Activated naive CD4-positive, alpha-beta T cell treated with anti-CD3 and anti-CD28 coated beads for 36 hours (primary cell): ENCODE data around the gene METTL3. TPM values are rescaled to one million over a fixed set of nuclear protein-coding genes. Genes with fewer than 3 reads are reported as not detected.

Experiments used
- CTCF ChIA-PET: fragments of 350-600 bp; sonication (Branson Sonifier 250); formaldehyde crosslinking; loops from one replicate; lab custom pipeline; 2021; ENCODE audit warnings: antibody characterized with exemption; lab: Charles Lee
- DNase-seq: peaks from one replicate; pipeline ENCODE4 v3.0.0-alpha.2; 2020
- H3K27ac Mint-ChIP-seq: one replicate; pipeline ENCODE4 v1.8.0; 2021; ENCODE audit warnings: mild to moderate bottlenecking, mixed read lengths
- H3K27me3 Mint-ChIP-seq: one replicate; pipeline ENCODE4 v1.8.0; 2021; ENCODE audit warnings: low read depth, mixed read lengths
- H3K36me3 Mint-ChIP-seq: one replicate; pipeline ENCODE4 v1.8.0; 2021; ENCODE audit warnings: low read depth, mixed read lengths
- H3K4me1 Mint-ChIP-seq: one replicate; pipeline ENCODE4 v1.8.0; 2021; ENCODE audit warnings: low read depth, mixed read lengths
- H3K4me3 Mint-ChIP-seq: one replicate; pipeline ENCODE4 v1.8.0; 2021; ENCODE audit warnings: mild to moderate bottlenecking, moderate library complexity, mixed read lengths
- H3K9me3 Mint-ChIP-seq: one replicate; pipeline ENCODE4 v1.8.0; 2021; ENCODE audit warnings: mixed read lengths
- intact Hi-C: fragments of 100-400 bp; cut with micrococcal nuclease; formaldehyde crosslinking; loops from one replicate; pipeline ENCODE4 v1.15.1; 2023
- total RNA-seq, 2 experiments: library from RNA; stranded (reverse); gene quantifications; one replicate each; pipeline ENCODE4 v1.2.3, GENCODE V29; 2021

Gene METTL3
- total RNA-seq, 2 experiments from 2014 or later: 60.6 TPM

DNA sequence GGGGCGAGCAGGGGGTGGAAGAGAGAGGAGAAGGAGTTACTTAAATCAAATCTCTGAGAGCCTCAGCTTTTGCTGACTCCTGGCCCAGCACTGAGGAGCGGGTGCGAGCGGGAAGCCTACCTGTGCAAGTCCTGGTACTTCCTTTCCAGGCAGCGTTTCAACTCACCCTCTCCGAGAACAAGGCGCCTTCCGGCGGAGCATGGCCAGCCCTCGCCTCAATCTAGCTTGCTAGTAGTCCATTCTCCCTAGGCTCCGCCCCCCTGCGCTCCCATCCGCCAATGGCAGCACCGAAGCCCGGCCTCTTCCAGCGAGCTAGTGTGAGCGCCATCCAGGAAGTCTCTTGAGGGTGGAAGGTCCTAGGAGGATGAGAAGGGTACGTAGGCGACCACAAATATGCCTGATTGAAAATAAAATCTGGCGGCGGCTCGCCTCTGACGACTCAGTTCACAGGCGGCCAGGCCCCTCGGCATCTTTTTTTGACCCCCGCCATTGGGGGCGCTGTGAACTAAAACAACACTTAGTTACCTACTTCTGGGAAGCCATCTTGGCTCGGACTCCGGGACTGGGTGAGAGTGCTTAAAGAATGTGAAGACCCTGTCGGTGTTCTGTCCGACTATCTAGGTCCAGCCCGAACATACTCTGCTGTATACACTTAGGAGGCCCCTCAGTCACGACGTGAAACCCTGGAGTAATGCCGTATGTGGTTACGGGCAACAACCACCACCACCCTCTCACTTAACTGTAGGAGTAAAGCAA is 55.0 kb downstream of the METTL3 start, which contains the start of gene CHD8:
Gene CHD8 (minus strand): TSS at position 212 of the 756 bp plus-strand sequence. CDS start 24,480 bp downstream, outside the sequence.
- Mint-ChIP-seq H3K36me3 (peaks cover 17% of the 10 kb centered on the region), H3K9me3 (no peaks in the 10 kb centered on the region), H3K27me3 (no peaks in the 10 kb centered on the region), H3K27ac (peak within 1 kb of the TSS; percentile 98), H3K4me3 (peak within 1 kb of the TSS; percentile 91), H3K4me1 (peaks cover 37% of the 10 kb centered on the region)
- CTCF ChIA-PET: interaction anchor here (0.6 to 4.1 kb wide), 24 partner anchors 9 to 195 kb away, joined by 3 to 16 read pairs (median 4); partner anchors contain the start of genes METTL3, RAB2B and SUPT16H
- DNase-seq: peak; percentile 100
- intact Hi-C loops: loop anchor here (1.0 to 10.0 kb wide), 14 partner anchors 19 to 1099 kb away; partner anchors contain the start of genes ANG, HNRNPC, METTL3 and RNASE4

GRCh38 chr14:21455592-21455911 is 55.6 kb downstream of the METTL3 start:
- DNase-seq: no peak
- peaks cover 14% of the 10 kb centered on the region for H3K36me3 Mint-ChIP-seq
- CTCF ChIA-PET: interaction anchor here (0.6 to 4.1 kb wide), 19 partner anchors 10 to 195 kb away, joined by 3 to 16 read pairs (median 4); partner anchors contain the start of genes METTL3, RAB2B and SUPT16H
- H3K4me1 Mint-ChIP-seq: peaks cover 41% of the 10 kb centered on the region
- peak overlapping the region; percentile 91 for H3K4me3 Mint-ChIP-seq
- intact Hi-C loops: loop anchor here (5.0 to 10.0 kb wide), 3 partner anchors 771 to 1099 kb away; partner anchors contain the start of genes ANG and RNASE4
- H3K27me3 Mint-ChIP-seq: no peaks in the 10 kb centered on the region
- H3K27ac Mint-ChIP-seq: peak overlapping the region; percentile 98
- H3K9me3 Mint-ChIP-seq: no peaks in the 10 kb centered on the region

DNA sequence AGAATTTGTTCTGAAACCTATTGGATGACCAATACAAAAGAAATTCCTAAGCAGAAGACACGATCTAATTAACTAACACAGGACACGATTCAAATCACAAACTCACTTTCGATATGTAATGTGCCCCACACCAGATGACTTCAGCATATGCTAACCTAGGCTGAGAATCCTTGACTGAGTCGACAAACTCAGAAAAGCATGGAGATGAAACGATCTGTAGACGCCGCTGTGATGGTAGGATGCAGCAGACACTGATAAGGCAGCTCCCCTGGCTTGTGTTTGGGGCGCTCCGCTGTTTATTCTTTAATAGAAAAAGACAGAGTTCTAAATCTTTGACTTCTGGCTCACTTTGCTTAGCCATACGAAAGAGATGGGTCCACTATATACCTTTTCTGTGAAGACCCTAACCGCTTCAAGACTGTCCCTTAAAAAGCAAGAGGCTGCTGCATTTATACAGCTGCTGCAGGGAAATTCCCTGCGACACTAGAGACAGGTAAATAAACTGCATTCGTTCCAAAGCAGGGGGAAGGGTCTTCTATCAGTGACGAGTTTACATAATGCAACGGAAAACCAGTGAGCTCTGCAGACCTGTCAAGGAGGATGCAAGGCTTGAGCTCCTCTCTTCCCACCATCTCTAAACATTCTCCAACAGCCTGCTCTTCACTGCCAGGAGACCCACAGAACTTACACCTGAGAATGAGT is 56.1 kb downstream of the METTL3 start:
- H3K27me3 Mint-ChIP-seq: no peaks in the 10 kb centered on the region
- CTCF ChIA-PET: interaction anchor here (0.6 to 4.1 kb wide), 11 partner anchors 11 to 102 kb away, joined by 3 to 16 read pairs (median 5); partner anchors contain the start of genes METTL3, RAB2B and SUPT16H
- H3K27ac Mint-ChIP-seq: peak overlapping the region; percentile 98
- peaks cover 14% of the 10 kb centered on the region for H3K36me3 Mint-ChIP-seq
- H3K9me3 Mint-ChIP-seq: no peaks in the 10 kb centered on the region
- peak overlapping the region; percentile 91 for H3K4me3 Mint-ChIP-seq
- H3K4me1 Mint-ChIP-seq: peaks cover 47% of the 10 kb centered on the region
- intact Hi-C loops: loop anchor here (5.0 to 10.0 kb wide), 3 partner anchors 770 to 1100 kb away; partner anchors contain the start of genes ANG and RNASE4
- peak; percentile 23 for DNase-seq

GRCh38 chr14:21449899-21450216 is 61.3 kb downstream of the METTL3 start:
- CTCF ChIA-PET: interaction anchor here (0.6 to 1.8 kb wide), 3 partner anchors 17 to 179 kb away, joined by 3 to 5 read pairs (median 3); no protein-coding TSS in a partner anchor
- Mint-ChIP-seq H3K27ac (peak overlapping the region; percentile 85), H3K27me3 (no peaks in the 10 kb centered on the region), H3K4me1 (peaks cover 72% of the 10 kb centered on the region), H3K36me3 (peaks cover 18% of the 10 kb centered on the region), H3K9me3 (no peaks in the 10 kb centered on the region), H3K4me3 (no peak overlapping the region)
- intact Hi-C loops: loop anchor here (1.0 to 10.0 kb wide), 4 partner anchors 36 to 1105 kb away; partner anchors contain the start of genes ANG and RNASE4
- no peak for DNase-seq

Other genes with a start within 250 kb of the METTL3 start
- 1,000 to 10,000 TPM; 1,252 to 1,377 TPM for gene HNRNPC, start 241.9 kb downstream of the METTL3 start, total RNA-seq
- gene RPGRIP1, start 231.3 kb downstream of the METTL3 start, total RNA-seq: not detected
- 100 to 1,000 TPM; 164 to 165 TPM for gene SUPT16H, start 127.3 kb downstream of the METTL3 start, total RNA-seq
- gene CHD8, start 55.2 kb downstream of the METTL3 start, total RNA-seq: 10 to 100 TPM; 73.9 to 75.5 TPM
- 10 to 100 TPM; 20.5 to 21.4 TPM for gene RAB2B, start 34.4 kb downstream of the METTL3 start, total RNA-seq
- 10 to 100 TPM; 57.4 to 58.6 TPM for gene TOX4, start 34.1 kb downstream of the METTL3 start, total RNA-seq
- gene SALL2, start 15.0 kb upstream of the METTL3 start, total RNA-seq: 1 to 10 TPM; 3.1 to 4.1 TPM
- not detected for gene OR10G3, start 68.7 kb upstream of the METTL3 start, total RNA-seq
- not detected for gene OR10G2, start 123.6 kb upstream of the METTL3 start, total RNA-seq
- gene OR4E2, start 142.5 kb upstream of the METTL3 start, total RNA-seq: not detected
- gene OR4E1, start 162.5 kb upstream of the METTL3 start, total RNA-seq: under 1 TPM; 0.10 to 0.14 TPM